ENCODE data around the gene ACTL8.

Gene ACTL8

GRCh38 chr1:17810668-17811067, 55.5 kb downstream of the ACTL8 start:
- no peak for DNase-seq

GRCh38 chr1:17816511-17816910, 61.4 kb downstream of the ACTL8 start:
- DNase-seq = no peak

GRCh38 chr1:17819129-17819802, 64.1 kb downstream of the ACTL8 start:
- no peak for DNase-seq

- DNase-seq = no peak
Measured at GRCh38 chr1:17820198-17820597, 65.1 kb downstream of the ACTL8 start.

- DNase-seq = no peak
Measured at GRCh38 chr1:17822741-17823426, 67.8 kb downstream of the ACTL8 start.

GRCh38 chr1:17825273-17826164, 70.4 kb downstream of the ACTL8 start:
- no peak for DNase-seq

- DNase-seq = no peak
Measured at GRCh38 chr1:17826165-17826488, 71.0 kb downstream of the ACTL8 start.

- DNase-seq = no peak
Measured at GRCh38 chr1:17828991-17829390, 73.9 kb downstream of the ACTL8 start.

- DNase-seq = peak; percentile 28 to 70
Measured at GRCh38 chr1:17829579-17829978, 74.4 kb downstream of the ACTL8 start.

- no peak for DNase-seq
Measured at GRCh38 chr1:17831597-17831996, 76.5 kb downstream of the ACTL8 start.

- no peak for DNase-seq
Measured at GRCh38 chr1:17833661-17834501, 78.7 kb downstream of the ACTL8 start.

GRCh38 chr1:17834561-17835100, 79.5 kb downstream of the ACTL8 start:
- no peak for DNase-seq

GRCh38 chr1:17837233-17838030, 82.3 kb downstream of the ACTL8 start:
- no peak for DNase-seq

- DNase-seq = no peak
Measured at GRCh38 chr1:17839641-17840196, 84.6 kb downstream of the ACTL8 start.

GRCh38 chr1:17841944-17842343, 86.8 kb downstream of the ACTL8 start:
- DNase-seq = no peak

- DNase-seq = no peak
Measured at GRCh38 chr1:17842686-17843085, 87.6 kb downstream of the ACTL8 start.

- DNase-seq = no peak
Measured at GRCh38 chr1:17844185-17844826, 89.2 kb downstream of the ACTL8 start.

GRCh38 chr1:17845583-17845982, 90.5 kb downstream of the ACTL8 start:
- no peak for DNase-seq

GRCh38 chr1:17846341-17846740, 91.2 kb downstream of the ACTL8 start:
- no peak for DNase-seq

- DNase-seq = no peak
Measured at GRCh38 chr1:17847111-17847510, 92.0 kb downstream of the ACTL8 start.

- no peak for DNase-seq
Measured at GRCh38 chr1:17849216-17849615, 94.1 kb downstream of the ACTL8 start.

Data from NCI-H2081 (cell line).